Ascending aorta (tissue), 2 donors: ENCODE measurements around the gene SEC23B. TPM values are rescaled to one million over a fixed set of nuclear protein-coding genes. Genes with fewer than 3 reads are reported as not detected.

Source experiments
- DNase-seq, 2 donors: peaks; one replicate each; pipeline ENCODE4 v3.0.0-alpha.2; 2019; ENCODE audit warnings: low spot score in 2 of 2
- H3K27ac ChIP-seq, 2 donors: fragments of 200-600 bp; sonication (generic); one replicate each; pipeline ENCODE4 v1.5.1; 2016 to 2017; ENCODE audit warnings: mild to moderate bottlenecking in 1 of 2
- H3K27me3 ChIP-seq: fragments of 200-600 bp; sonication (generic); one replicate; pipeline ENCODE4 v1.5.1; 2017
- H3K36me3 ChIP-seq, 2 donors: fragments of 200-600 bp; sonication (generic); one replicate each; pipeline ENCODE4 v1.5.1; 2016
- H3K4me1 ChIP-seq, 2 donors: fragments of 200-600 bp; sonication (generic); one replicate each; pipeline ENCODE4 v1.5.1; 2016 to 2017; ENCODE audit warnings: mild to moderate bottlenecking in 1 of 2
- H3K4me3 ChIP-seq, 2 donors: fragments of 200-600 bp; sonication (generic); one replicate each; pipeline ENCODE4 v1.5.1; 2016 to 2017; ENCODE audit warnings: mild to moderate bottlenecking in 1 of 2
- H3K9me3 ChIP-seq, 2 donors: fragments of 200-600 bp; sonication (generic); one replicate each; pipeline ENCODE4 v1.5.1; 2016
- CTCF ChIP-seq, 3 experiments: fragments of 200-600 bp in 2 of 3; fragments of 450-650 bp in 1 of 3; sonication (generic) in 2 of 3; IDR thresholded peaks; one replicate each; pipeline ENCODE4 v1.5.1; 2016 to 2019; ENCODE audit warnings: antibody characterized with exemption in 3 of 3, mild to moderate bottlenecking in 1 of 3, moderate library complexity in 1 of 3
- intact Hi-C: fragments of 100-400 bp; cut with DNase I; formaldehyde crosslinking; loops from one replicate; pipeline ENCODE4 v1.15.1; 2023
- total RNA-seq: library from RNA; depleted of rRNA; stranded (reverse); fragments of >200 nt; gene quantifications from one replicate; pipeline ENCODE4 v1.1.0, GENCODE V29; 2016

SEC23B gene
- total RNA-seq, 1 donor from 2014 or later: 21.8 TPM

- intact Hi-C loops: loop anchor here (1.0 to 5.0 kb wide), 4 partner anchors 21 to 301 kb away; partner anchors contain the start of genes DZANK1, POLR3F, SEC23B and SMIM26
- peak; percentile 67 to 97 for DNase-seq
- Histone ChIP-seq H3K27me3 (no peaks in the 10 kb centered on the region), H3K36me3 (no peaks in the 10 kb centered on the region), H3K4me3 (peak within 1 kb of the TSS; percentile 83 to 98), H3K27ac (peak within 1 kb of the TSS; percentile 75 to 83), H3K4me1 (peaks cover 0 to 15% of the 10 kb centered on the region in 2 donors), H3K9me3 (no peaks in the 10 kb centered on the region)
- TF ChIP-seq CTCF (IDR thresholded peaks at IDR 0.05): peak; percentile 65 to 67 (median 66)
These were observed 80.2 kb downstream of the SEC23B start, which contains the start of gene DTD1 for GRCh38 chr20:18587665-18588573. DTD1 (plus strand) TSS chr20:18588054; CDS start chr20:18588073, 19 bp downstream.

- intact Hi-C loops: loop anchor here (5.0 kb wide), 1 partner anchor 301 kb away; the partner anchor contains the start of gene ZNF133
- no peak for TF ChIP-seq CTCF (IDR thresholded peaks at IDR 0.05)
- Histone ChIP-seq H3K4me1 (peaks cover 0 to 15% of the 10 kb centered on the region in 2 donors), H3K9me3 (no peaks in the 10 kb centered on the region), H3K27me3 (no peaks in the 10 kb centered on the region), H3K4me3 (peak overlapping the region; percentile 83 to 98), H3K27ac (peak overlapping the region; percentile 75 to 83), H3K36me3 (no peaks in the 10 kb centered on the region)
- no peak for DNase-seq
These were observed 80.8 kb downstream of the SEC23B start for GRCh38 chr20:18588574-18588933.

GRCh38 chr20:18589941-18590674, 82.4 kb downstream of the SEC23B start:
- peak overlapping the region in 1 of 2 donors; percentile 31 for H3K27ac ChIP-seq
- TF ChIP-seq CTCF (IDR thresholded peaks at IDR 0.05): no peak
- peaks cover 0 to 15% of the 10 kb centered on the region in 2 donors for H3K4me1 ChIP-seq
- no peak overlapping the region for H3K4me3 ChIP-seq
- intact Hi-C loops: loop anchor here (5.0 kb wide), 1 partner anchor 303 kb away; the partner anchor contains the start of gene ZNF133
- H3K27me3 ChIP-seq: no peaks in the 10 kb centered on the region
- H3K36me3 ChIP-seq: peaks cover 0 to 5% of the 10 kb centered on the region in 2 donors
- H3K9me3 ChIP-seq: no peaks in the 10 kb centered on the region
- no peak for DNase-seq

GRCh38 chr20:18596270-18596669, 88.5 kb downstream of the SEC23B start:
- Histone ChIP-seq H3K4me3 (no peak overlapping the region), H3K36me3 (peaks cover 15 to 54% of the 10 kb centered on the region in 2 donors), H3K4me1 (no peaks in the 10 kb centered on the region), H3K27ac (no peak overlapping the region), H3K27me3 (no peaks in the 10 kb centered on the region), H3K9me3 (no peaks in the 10 kb centered on the region)
- no peak for TF ChIP-seq CTCF (IDR thresholded peaks at IDR 0.05)
- intact Hi-C loops: no loop called here
- DNase-seq: no peak

- intact Hi-C loops: no loop called here
- Histone ChIP-seq H3K36me3 (peaks cover 4 to 24% of the 10 kb centered on the region in 2 donors), H3K27ac (no peak overlapping the region), H3K27me3 (no peaks in the 10 kb centered on the region), H3K4me3 (no peak overlapping the region), H3K4me1 (no peaks in the 10 kb centered on the region), H3K9me3 (no peaks in the 10 kb centered on the region)
- no peak for TF ChIP-seq CTCF (IDR thresholded peaks at IDR 0.05)
- DNase-seq: no peak
These were observed 102.0 kb downstream of the SEC23B start for GRCh38 chr20:18609741-18610140.

Other genes with a start within 250 kb of the SEC23B start
- gene ZNF133, start 219.4 kb upstream of the SEC23B start, total RNA-seq: 0.85 TPM
- gene DZANK1, start 40.9 kb upstream of the SEC23B start, total RNA-seq: 1.3 TPM
- gene POLR3F, start 40.5 kb upstream of the SEC23B start, total RNA-seq: 14.0 TPM
- 6.8 TPM for gene RBBP9, start 10.7 kb upstream of the SEC23B start, total RNA-seq
- gene SMIM26, start 59.5 kb downstream of the SEC23B start, total RNA-seq: 67.7 TPM
- gene DTD1, start 80.1 kb downstream of the SEC23B start, total RNA-seq: 34.9 TPM